Retinal pigment epithelial cell (primary cell): ENCODE results near the gene ARHGAP31.

Experiments used
- DNase-seq: peaks from one replicate; pipeline ENCODE4 v3.0.0-alpha.2; 2010; ENCODE audit warnings: low read depth
- H3K4me3 ChIP-seq: 2 replicates; pipeline ENCODE4 v1.5.1; 2011; ENCODE audit warnings: mild to moderate bottlenecking, low read length, control low read depth, moderate library complexity
- TF ChIP-seq, protein P1 (sequence below): conservative IDR thresholded peaks from 2 replicates; pipeline ENCODE4 v1.5.1; 2011; ENCODE audit warnings: low read depth, low read length, control low read depth, inconsistent platforms

The ARHGAP31 gene

DNA sequence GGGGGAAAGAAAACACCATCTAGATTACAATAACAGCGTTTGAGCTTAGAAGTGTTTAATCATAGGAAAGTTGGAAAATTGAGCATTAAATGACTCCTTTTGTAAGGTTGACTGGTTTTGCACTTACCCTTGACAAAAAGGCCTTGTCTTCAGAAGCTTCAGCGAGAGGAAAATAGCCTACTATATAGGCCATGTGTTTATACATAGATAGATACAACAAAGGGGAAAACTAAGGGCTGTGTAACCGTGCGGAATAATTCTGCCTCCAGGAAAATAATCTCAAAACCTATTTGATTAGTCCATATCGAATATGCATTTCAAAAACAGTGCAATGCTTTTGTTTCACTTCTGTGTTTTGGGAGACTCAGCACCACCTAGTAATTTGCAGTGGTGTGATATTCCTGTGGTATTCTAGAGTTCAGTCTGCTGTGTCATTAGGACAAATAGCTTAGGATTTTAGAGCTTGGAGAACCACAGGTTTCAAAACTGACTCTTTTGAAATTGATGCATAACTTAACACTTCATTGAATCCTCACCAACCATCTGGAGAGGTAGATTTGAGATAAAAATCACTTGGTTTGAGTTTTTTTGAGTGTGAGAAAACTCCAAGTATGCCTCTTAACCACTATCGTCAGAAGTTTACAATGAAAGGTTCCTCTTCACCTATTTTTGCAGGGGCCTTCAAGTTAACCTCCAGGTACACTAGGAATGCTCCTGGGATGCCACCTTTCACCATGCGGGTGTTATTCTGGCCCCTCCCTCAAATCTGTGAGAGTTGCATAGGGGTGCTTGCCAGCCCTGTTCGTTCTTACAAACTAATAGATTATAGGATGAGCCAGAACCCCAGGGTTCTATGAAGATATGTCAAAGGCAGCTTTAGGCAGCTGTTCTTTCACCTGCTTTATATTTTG, 1.9 kb downstream of the ARHGAP31 start:
- TF ChIP-seq, protein P1, sequence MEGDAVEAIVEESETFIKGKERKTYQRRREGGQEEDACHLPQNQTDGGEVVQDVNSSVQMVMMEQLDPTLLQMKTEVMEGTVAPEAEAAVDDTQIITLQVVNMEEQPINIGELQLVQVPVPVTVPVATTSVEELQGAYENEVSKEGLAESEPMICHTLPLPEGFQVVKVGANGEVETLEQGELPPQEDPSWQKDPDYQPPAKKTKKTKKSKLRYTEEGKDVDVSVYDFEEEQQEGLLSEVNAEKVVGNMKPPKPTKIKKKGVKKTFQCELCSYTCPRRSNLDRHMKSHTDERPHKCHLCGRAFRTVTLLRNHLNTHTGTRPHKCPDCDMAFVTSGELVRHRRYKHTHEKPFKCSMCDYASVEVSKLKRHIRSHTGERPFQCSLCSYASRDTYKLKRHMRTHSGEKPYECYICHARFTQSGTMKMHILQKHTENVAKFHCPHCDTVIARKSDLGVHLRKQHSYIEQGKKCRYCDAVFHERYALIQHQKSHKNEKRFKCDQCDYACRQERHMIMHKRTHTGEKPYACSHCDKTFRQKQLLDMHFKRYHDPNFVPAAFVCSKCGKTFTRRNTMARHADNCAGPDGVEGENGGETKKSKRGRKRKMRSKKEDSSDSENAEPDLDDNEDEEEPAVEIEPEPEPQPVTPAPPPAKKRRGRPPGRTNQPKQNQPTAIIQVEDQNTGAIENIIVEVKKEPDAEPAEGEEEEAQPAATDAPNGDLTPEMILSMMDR, result no peak
- DNase-seq, result no peak
- no peak overlapping the region for H3K4me3 ChIP-seq

DNA sequence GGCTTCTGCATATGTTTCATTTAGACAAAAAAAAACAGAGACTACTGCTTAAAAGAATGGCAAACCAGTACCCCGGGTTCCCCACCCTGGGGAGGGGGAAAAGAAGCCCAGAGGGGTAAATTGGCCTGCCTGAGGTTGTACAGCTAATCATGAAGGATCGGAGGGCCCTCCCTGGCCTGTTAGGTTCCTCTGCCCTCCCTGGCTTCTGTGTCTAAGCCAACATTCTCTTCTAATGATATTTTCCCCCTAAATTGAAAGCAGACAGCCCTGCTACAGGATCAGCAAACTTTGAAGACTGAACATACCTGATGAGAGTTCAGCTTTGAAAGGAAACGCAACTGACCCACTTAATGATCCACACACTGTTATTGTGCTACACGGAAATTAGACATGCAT, 2.5 kb downstream of the ARHGAP31 start:
- TF ChIP-seq, protein P1, result no peak
- DNase-seq, result no peak
- H3K4me3 ChIP-seq, result no peak overlapping the region

DNA sequence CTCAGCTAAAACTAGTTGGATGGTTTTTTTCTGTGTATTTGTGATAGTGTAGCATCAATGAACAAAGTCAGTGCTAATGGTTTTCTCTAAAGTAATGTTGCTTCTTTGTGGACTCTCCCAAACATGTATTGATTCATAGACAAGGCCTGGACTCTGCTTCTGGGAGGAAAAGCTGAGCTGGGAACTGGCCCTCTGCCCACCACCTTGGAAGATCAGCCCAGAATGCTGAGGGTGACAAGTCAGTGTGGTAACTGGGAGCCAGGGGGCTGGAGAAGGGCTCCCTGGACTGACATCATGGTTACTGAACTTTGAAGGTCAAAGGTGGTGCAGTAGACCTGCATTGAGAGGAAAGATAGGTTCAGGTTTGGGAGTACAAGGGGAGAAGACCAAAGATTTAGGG, 3.0 kb downstream of the ARHGAP31 start:
- H3K4me3 ChIP-seq, result no peak overlapping the region
- DNase-seq, result no peak

DNA sequence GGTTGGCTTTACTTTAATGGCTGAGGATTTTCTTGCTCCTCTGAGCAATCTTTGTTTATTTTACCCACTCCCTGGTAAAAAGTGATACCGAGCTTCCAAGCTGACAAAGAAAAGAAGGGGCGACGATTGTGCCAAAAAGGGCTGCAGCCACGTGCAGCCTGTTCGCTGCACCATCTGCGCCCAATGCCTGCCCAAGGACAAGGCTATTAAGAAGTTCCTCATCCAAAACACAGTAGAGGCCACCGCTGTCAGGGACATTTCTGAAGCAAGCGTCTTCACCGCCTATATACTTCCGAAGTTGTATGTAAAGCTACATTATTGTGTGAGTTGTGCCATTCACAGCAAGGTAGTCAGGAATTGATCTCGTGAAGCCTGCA, 4.4 kb downstream of the ARHGAP31 start:
- H3K4me3 ChIP-seq, result no peak overlapping the region
- DNase-seq, result no peak
- TF ChIP-seq, protein P1, result no peak

More for the DNA sequence above, 3.0 kb downstream of the ARHGAP31 start:
- TF ChIP-seq, protein P1, result no peak

DNA sequence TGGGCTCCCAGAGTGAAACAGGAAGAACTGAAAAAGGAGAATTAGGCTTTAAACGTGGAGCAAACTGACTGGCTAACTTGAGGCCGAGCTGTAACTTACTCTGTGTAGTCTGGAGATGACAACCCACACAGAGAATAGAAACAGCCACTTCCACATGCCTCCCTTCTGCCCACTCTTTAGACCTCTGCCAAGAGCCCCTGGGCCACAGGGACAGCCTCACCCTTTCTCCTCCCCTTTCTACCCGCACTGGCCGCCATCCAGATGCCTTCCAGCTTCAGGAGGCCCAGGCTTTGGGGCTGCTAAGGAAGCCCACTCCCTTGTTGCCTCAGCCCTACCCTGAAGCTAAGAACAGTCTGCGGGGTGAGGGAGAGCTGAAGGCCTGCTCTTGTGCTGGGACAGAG, 6.8 kb downstream of the ARHGAP31 start:
- DNase-seq, result no peak
- H3K4me3 ChIP-seq, result no peak overlapping the region
- TF ChIP-seq, protein P1, result no peak

DNA sequence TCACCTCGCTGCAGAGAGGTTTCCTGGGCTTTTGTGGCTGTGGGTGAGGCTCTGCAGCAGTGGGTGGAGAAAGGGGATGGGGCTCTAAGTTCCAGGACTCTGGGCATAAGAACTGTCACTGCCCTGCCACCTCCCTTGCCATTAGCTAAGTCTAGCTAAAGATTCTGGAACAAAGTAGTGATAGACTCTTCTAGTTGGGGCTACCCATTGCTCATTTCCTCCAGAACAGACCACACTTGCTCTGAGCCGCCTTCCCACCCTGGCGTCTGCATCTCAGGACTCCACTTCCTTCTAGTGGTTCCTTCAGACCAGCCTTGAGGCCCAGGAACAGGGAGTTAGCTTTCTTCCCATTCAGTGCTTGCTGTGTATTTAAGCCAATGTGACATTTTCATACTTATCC, 7.5 kb downstream of the ARHGAP31 start:
- no peak overlapping the region for H3K4me3 ChIP-seq
- TF ChIP-seq, protein P1, result no peak
- no peak for DNase-seq
